Right lobe of liver (tissue), 4 donors: ENCODE measurements around the gene WDR53.

Experiments
- POLR2A ChIP-seq: fragments of 450-650 bp; IDR thresholded peaks from one replicate; pipeline ENCODE4 v1.6.1; 2017; ENCODE audit warnings: antibody characterized with exemption, mild to moderate bottlenecking
- TF ChIP-seq, protein P1 (sequence below), 4 donors: fragments of 200-600 bp in 3 of 4; fragments of 450-650 bp in 1 of 4; IDR thresholded peaks; one replicate each; pipeline versions ENCODE4 v1.5.1 to v1.8.0; 2016 to 2022; ENCODE audit warnings: antibody characterized with exemption in 4 of 4, mild to moderate bottlenecking in 2 of 4
- donor health status: DM: no; HTN: no; CAD: no.
- donor health status: DM: no; HTN: no; CAD: no.
- donor health status: DM: no; HTN: yes; CAD: no.

GRCh38 chr3:196572389-196572788 lies 4.0 kb upstream of the WDR53 start:
- TF ChIP-seq, protein P1, sequence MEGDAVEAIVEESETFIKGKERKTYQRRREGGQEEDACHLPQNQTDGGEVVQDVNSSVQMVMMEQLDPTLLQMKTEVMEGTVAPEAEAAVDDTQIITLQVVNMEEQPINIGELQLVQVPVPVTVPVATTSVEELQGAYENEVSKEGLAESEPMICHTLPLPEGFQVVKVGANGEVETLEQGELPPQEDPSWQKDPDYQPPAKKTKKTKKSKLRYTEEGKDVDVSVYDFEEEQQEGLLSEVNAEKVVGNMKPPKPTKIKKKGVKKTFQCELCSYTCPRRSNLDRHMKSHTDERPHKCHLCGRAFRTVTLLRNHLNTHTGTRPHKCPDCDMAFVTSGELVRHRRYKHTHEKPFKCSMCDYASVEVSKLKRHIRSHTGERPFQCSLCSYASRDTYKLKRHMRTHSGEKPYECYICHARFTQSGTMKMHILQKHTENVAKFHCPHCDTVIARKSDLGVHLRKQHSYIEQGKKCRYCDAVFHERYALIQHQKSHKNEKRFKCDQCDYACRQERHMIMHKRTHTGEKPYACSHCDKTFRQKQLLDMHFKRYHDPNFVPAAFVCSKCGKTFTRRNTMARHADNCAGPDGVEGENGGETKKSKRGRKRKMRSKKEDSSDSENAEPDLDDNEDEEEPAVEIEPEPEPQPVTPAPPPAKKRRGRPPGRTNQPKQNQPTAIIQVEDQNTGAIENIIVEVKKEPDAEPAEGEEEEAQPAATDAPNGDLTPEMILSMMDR (IDR thresholded peaks at IDR 0.05) = no peak
- no peak for TF ChIP-seq POLR2A
